GM06990 (cell line): Measurements from ENCODE around the gene USP32.

Experiments
- DNase-seq: peaks from one replicate; pipeline ENCODE4 v3.0.0-alpha.2; 2011; ENCODE audit not compliant: insufficient read length; ENCODE audit errors: extremely low read depth
- H3K27me3 ChIP-seq: replicated peaks from 2 replicates; pipeline ENCODE4 v1.6.0; 2011; ENCODE audit warnings: low read length; ENCODE audit not compliant: control insufficient read depth, insufficient read depth
- H3K36me3 ChIP-seq: 2 replicates; pipeline ENCODE4 v1.5.1; 2011; ENCODE audit warnings: low read length; ENCODE audit not compliant: control insufficient read depth, insufficient read depth
- H3K4me3 ChIP-seq: replicated peaks from 2 replicates; pipeline ENCODE4 v1.5.1; 2011; ENCODE audit warnings: low read depth, mild to moderate bottlenecking, control low read depth, low read length
- CTCF ChIP-seq: IDR thresholded peaks from 2 replicates; pipeline ENCODE4 v1.5.1; 2011; ENCODE audit warnings: low read length, control low read depth, mild to moderate bottlenecking, inconsistent platforms; ENCODE audit not compliant: insufficient read depth, poor library complexity, severe bottlenecking

Gene USP32

GRCh38 chr17:60135151-60135950, 256.6 kb downstream of the USP32 start:
- H3K4me3 ChIP-seq: peak overlapping the region; percentile 74
- H3K27me3 ChIP-seq: no peaks in the 10 kb centered on the region; the same call in 1 of the 2 replicates
- DNase-seq: peak; percentile 90
- no peaks in the 10 kb centered on the region for H3K36me3 ChIP-seq
- TF ChIP-seq CTCF: no peak

GRCh38 chr17:60134396-60135150, 257.4 kb downstream of the USP32 start:
- H3K27me3 ChIP-seq: no peaks in the 10 kb centered on the region; the same call in 1 of the 2 replicates
- no peaks in the 10 kb centered on the region for H3K36me3 ChIP-seq
- no peak for TF ChIP-seq CTCF
- peak overlapping the region; percentile 74 for H3K4me3 ChIP-seq
- no peak for DNase-seq

- TF ChIP-seq CTCF: no peak
- DNase-seq: no peak
- H3K27me3 ChIP-seq: no peaks in the 10 kb centered on the region
- H3K4me3 ChIP-seq: no peak overlapping the region
- no peaks in the 10 kb centered on the region for H3K36me3 ChIP-seq
Measured at GRCh38 chr17:60130466-60130865, 261.5 kb downstream of the USP32 start.

GRCh38 chr17:60129164-60129563, 262.8 kb downstream of the USP32 start:
- no peak overlapping the region for H3K4me3 ChIP-seq
- no peak for DNase-seq

More at GRCh38 chr17:60129164-60129563, 262.8 kb downstream of the USP32 start:
- no peaks in the 10 kb centered on the region for H3K36me3 ChIP-seq
- no peak for TF ChIP-seq CTCF
- H3K27me3 ChIP-seq: no peaks in the 10 kb centered on the region
